HG03520 (cell line): ENCODE results near the gene TKTL2.

Experiments used
- ATAC-seq: cut with Tn5 transposase; IDR thresholded peaks from one replicate; pipeline ENCODE4 v1.9.1; 2021; ENCODE audit warnings: mild to moderate bottlenecking, moderate library complexity; ENCODE audit not compliant: unreplicated experiment

Gene TKTL2

GRCh38 chr4:163473576-163473975, at the start of gene TKTL2:
Gene TKTL2, minus strand, starts transcription at chr4:163473754. Its CDS starts 20 bp downstream, at chr4:163473734.
- ATAC-seq = no peak

DNA sequence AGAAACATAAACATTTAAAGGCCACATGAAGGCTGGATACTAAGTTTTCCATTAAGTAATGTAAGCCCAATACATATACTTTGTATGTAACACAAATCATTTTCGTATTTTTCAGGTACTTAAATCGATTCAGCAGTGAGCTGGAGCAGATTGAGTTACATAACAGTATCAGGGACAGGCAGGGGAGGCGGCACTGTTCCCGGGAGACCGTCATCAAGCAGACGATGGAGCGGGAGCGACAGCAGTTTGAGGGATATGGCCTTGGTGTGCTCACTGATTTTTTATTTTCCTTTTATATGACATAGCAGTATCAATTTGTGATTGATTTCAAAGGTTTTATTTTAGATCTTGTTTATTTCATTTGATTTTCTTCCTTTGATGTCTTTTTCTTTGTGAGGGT, 41.6 kb upstream of the TKTL2 start:
- no peak for ATAC-seq

DNA sequence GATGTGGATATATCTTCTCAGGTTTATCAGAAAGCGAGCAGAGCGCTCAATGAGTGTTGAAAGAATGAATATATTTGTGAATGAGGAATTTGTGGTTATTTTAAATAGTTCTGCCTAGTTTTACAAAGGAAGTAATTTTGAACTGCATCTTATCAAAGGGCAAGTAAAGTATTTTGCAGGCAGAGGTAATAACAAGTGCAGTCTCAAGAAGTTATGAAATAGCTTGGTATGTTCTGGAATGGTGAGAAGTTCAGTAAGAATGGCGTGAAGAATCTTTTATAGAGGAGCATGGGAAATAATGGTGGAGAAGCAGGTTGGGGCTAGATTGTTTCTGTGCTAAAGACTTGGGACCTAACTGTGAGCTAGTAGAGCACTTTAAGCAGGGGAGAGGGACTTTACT, 31.8 kb upstream of the TKTL2 start:
- no peak for ATAC-seq

- ATAC-seq = no peak
These were observed 27.0 kb upstream of the TKTL2 start for GRCh38 chr4:163500586-163500985.

- ATAC-seq = peak; percentile 22
These were observed 22.3 kb upstream of the TKTL2 start for GRCh38 chr4:163495900-163496299.

DNA sequence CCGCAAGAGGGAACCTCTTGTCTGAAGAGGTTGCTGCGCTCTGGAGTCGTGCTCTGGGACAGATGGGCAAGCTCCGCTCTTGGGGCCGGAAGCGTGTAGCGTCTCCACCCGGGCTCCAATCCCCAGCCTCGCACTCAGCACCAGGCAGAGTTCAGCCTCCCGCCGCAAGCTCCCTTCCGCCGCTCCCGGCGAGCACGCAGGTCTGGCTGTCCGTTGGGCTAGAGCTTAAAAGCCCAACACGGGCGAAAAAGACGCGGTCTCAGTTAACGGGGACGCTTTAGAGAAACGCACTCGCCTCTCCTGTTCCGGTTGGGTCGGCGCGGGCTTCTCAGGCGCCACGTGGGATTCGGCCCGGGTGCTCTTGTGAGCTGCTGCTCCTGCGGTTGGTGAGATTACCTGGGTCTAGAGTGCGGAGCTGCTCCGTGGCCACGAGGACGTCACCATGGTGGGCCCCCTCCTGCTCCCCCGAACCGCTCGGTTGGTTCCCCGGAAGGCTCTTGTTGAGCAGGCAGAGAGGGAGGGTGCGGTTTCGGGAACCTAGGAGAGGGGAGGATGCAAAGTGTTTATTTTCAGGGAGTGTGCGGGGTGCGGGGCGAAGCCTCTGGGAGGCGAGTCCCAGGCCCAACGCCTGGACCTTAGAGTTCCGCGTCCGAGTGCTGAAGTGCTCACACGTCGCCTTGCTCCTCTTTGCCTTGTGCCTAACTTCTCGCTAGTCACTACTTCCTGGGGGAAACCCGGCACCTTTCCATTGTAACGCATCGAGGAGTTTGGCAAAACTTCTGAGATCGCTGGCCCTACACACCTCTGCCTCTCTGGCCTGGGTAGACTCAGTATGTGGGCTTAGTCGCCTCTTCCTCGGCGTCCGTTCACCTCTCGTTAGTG, 21.0 kb upstream of the TKTL2 start, which contains the start of gene TMA16:
TMA16 (plus strand) TSS at position 331 of the 882 bp plus-strand sequence; CDS start at position 443, 112 bp downstream.
- ATAC-seq = peak; percentile 80

DNA sequence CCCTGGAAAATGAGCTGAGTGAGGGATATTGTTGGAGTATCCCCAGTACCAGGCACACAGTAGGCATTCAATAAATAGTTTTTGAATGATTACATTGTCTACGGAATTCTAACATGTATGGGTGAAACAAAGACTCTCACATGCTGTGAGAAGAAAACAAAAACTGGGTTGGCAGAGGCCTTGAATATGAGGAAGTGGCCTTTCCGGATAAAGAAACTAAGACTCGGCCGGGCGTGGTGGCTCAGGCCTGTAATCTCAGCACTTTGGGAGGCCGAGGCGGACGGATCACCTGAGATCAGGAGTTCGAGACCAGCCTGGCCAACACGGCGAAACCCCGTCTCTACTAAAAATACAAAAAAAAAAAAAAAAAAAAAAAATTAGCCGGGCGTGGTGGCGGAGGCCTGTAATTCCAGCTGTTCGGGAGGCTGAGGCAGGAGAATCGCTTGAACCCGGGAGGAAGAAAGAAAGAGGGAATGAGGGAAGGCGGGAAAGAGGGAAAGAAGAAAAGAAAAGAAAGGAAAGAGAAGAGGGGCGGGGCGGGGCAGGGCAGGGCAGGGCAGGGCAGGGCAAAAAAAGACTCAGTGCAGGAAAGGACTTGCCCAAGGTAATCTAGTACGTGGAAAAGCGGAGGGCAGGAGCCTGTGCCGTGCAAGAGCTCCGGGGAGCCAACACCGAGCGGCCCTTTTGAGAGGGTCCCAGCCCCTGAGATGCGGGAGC, 20.2 kb upstream of the TKTL2 start:
- peak; percentile 23 for ATAC-seq

DNA sequence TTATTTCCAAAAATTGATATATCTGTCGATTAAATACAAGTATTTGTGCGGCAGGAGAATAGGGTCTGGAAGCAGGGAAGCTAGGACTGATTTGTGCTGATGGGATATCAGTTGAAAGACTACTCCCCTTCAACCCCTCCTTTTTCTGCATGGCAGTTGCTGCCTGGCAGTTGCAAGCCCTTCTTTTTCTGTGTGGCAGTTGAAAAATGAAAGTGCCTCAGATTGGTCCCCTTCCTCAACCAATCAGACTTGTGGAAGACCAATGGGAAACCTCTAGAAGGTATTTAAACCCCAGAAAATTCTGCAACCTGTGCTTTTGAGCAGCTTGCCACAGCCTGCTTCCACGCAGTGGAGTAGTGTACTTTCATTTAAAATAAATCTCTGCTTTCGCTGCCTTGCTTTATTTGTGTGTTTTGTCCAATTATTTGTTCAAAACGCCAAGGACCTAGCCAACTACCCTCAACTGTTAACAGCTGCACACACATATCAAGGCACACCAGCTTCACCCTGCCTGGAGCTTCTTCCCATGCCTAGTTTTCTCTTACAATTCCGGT, 19.5 kb upstream of the TKTL2 start:
- ATAC-seq = no peak

DNA sequence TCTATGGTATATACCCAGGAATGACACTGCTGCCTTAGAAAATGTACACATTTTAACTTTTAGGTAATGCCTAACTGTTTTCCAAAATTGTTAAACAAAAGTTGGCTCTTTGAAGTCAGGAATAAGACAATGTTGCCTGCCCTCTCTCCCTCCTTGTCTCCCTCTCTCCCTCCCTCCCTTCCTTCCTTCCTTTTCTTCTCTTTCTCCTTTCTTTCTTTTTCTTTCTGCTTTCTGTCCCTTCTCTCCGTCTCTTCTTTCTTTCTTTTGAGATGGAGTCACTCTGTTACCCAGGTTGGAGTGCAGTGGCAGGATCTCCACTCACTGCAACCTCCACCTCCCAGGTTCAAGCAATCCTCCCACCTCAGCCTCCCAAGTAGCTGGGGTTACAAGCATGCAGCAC, 16.4 kb upstream of the TKTL2 start:
- no peak for ATAC-seq

DNA sequence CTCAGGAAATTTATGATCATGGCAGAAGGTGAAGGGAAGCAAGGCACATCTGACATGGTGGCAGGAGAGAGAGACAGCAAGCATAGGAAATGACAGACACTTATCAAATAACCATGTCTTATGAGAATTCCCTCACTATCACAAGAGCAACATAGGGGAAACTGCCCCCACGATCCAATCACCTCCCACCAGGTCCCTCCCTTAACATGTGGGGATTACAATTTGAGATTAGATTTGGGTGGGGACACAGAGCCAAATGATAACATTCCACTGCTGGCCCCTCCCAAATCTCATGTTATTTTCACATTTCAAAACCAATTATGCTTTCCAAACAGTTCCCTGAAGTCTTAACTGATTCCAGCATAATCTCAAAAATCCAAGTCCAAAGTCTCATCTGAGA, 12.8 kb upstream of the TKTL2 start:
- no peak for ATAC-seq

DNA sequence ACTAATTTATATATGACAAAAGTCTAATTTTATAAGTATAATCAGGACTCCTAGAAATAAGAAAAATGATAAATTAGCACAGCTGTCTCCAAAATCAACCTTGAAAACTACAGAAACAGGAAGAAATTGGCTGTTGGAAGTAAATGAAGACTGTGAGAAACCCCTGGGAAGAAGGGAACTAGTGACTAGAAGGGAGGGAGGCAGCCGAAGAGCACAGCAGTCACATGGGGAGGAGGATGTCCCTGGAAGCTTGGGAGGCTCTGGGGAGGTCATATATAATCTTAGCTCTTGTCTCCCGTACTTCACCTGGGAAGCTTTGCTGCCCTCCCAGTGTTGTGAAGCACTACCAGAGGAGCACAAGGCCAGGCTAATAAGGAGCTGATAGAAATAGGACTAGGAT, 12.0 kb upstream of the TKTL2 start:
- ATAC-seq = no peak

GRCh38 chr4:163484906-163485305, 11.4 kb upstream of the TKTL2 start:
- no peak for ATAC-seq

- ATAC-seq = peak; percentile 63
These were observed 8.6 kb upstream of the TKTL2 start for GRCh38 chr4:163482190-163482589.

DNA sequence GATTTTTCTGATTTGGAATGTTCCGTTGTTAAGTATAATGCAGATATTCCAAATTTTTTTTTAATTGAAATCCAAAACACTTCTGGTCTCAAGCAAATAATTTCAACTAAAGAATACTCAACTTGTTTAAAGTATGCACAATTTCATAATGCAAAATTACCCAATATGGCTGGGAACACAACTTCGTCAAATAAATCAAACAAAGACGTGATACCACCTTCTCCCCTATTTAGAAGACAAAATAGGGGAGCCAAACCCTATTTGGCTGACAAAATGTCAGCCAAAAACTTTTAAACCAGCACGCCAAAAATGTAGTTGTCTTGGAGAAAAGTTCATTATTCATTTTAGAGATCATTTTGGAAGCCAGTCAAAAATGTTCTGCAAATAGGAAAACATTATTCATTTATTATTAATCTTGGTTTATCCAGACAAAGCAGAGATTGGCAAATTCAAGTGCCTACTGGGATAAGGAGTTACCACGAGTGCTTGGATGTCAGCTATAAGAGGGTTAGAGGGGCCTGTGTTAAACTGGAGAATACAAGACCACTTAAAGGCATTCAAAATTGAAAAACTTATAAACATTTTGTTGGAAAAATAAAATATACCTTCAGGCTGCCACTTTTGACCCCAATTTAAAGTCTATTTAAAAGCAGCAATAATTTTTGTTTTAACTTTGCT, 3.3 kb upstream of the TKTL2 start:
- no peak for ATAC-seq

DNA sequence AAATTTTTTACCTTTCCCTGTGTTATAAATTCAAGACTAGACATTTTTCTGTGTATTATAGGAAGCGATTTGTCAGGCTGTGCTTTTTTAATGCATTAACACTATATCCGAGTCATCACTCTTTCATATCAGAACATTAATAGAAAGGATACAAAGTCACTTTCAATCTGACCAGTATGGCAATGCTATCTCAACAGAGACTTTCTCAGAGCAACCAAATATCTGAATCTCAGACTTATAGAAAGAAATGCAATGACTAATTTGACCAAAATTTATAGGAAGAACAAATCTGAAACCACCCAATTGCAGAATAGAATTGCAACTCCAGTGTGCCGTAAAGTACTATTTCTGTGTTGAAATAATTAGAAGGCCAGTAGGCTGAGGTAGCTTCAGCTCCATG, 473 bp upstream of the TKTL2 start:
- ATAC-seq = no peak

DNA sequence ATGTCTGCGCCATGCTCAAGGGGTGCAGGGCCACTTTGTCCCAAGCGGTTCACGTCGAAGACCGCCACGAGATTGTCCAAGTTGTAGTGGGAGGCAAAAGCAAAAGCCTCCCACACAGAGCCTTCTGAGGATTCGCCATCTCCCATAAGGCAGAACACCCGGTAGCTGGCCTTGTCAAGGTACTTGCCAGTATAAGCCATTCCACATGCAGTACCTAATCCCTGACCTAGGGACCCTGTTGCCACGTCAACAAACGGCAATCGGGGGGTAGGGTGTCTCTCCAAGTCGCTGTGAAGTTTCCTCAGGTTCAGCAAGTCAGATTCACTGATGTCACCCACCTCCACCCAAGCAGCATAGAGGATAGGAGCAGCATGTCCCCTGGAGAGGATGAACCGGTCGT, 424 bp downstream of the TKTL2 start:
- ATAC-seq = no peak

DNA sequence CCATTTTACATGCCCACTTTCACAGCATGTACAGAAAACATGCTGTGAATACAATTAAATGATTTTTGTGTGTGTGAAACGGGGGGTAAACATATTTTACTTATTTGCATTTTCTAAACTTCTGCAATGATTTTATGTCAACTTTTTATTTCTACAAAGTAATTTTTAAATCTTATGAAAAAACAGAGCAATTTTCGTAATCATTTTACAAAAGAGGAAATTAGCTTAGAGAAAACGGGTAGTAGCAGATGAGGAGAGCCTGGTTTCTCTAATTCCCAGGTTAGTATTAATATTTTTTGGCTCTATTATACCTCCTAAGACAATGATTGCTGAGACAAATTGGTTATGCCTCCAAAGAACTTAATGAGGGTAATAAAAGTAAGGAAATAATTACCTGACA, 3.2 kb downstream of the TKTL2 start:
- ATAC-seq = no peak

- ATAC-seq = no peak
These were observed 6.3 kb downstream of the TKTL2 start for GRCh38 chr4:163467082-163467770.

GRCh38 chr4:163462556-163462955, 11.0 kb downstream of the TKTL2 start:
- no peak for ATAC-seq

- ATAC-seq = no peak
These were observed 24.9 kb downstream of the TKTL2 start for GRCh38 chr4:163448540-163449203.
